Kidney (tissue), 14 donors: ENCODE measurements around the gene SMAD3. TPM values are rescaled to one million over a fixed set of nuclear protein-coding genes. Genes with fewer than 3 reads are reported as not detected.
A peak's percentile ranks its signal among the peaks of the same experiment; 100 is the strongest.
"Not testable (repeated sequence)": the region's sequence is repeated elsewhere in the genome, so short reads cannot be mapped to it uniquely, and the experiment has no call there.

Experiments used
- DNase-seq, 5 donors: peaks; one replicate each; pipeline ENCODE4 v3.0.0-alpha.2; 2013 to 2020
- FAIRE-seq: peaks from 2 replicates; lab custom pipeline; 2012; peaks lifted over from hg19 to GRCh38; lab: Jason Lieb, UNC
- H3K27ac ChIP-seq, 2 donors: one replicate each; pipeline ENCODE4 v1.7.0; 2013; ENCODE audit warnings: low read depth in 2 of 2, low read length in 2 of 2, inconsistent platforms in 1 of 2
- H3K27me3 ChIP-seq: one replicate; pipeline ENCODE4 v1.7.1; 2013; ENCODE audit warnings: low read length, inconsistent platforms; ENCODE audit not compliant: control insufficient read depth, insufficient read depth
- H3K36me3 ChIP-seq, 3 donors: one replicate each; pipeline versions ENCODE4 v1.7.0 to v1.7.1; 2013; ENCODE audit warnings: low read length in 3 of 3, control low read depth in 1 of 3, inconsistent platforms in 1 of 3; ENCODE audit not compliant: insufficient read depth in 3 of 3, control insufficient read depth in 2 of 3
- H3K4me1 ChIP-seq, 3 donors: one replicate each; pipeline versions ENCODE4 v1.7.0 to v1.7.1; 2013; ENCODE audit warnings: low read length in 3 of 3, inconsistent platforms in 1 of 3, low read depth in 1 of 3; ENCODE audit not compliant: control insufficient read depth in 2 of 3, insufficient read depth in 2 of 3
- H3K4me3 ChIP-seq, 3 donors: one replicate each; pipeline versions ENCODE4 v1.7.0 to v1.8.1; 2013; ENCODE audit warnings: low read length in 3 of 3, control low read depth in 1 of 3, inconsistent platforms in 1 of 3
- H3K9ac ChIP-seq, 3 donors: one replicate each; pipeline versions ENCODE4 v1.7.0 to v1.7.1; 2013; ENCODE audit warnings: low read length in 3 of 3, control low read depth in 1 of 3, inconsistent platforms in 1 of 3
- H3K9me3 ChIP-seq, 3 donors: one replicate each; pipeline versions ENCODE4 v1.7.0 to v1.7.1; 2013; ENCODE audit warnings: low read length in 3 of 3, control low read depth in 1 of 3, inconsistent platforms in 1 of 3; ENCODE audit not compliant: control insufficient read depth in 2 of 3, insufficient read depth in 1 of 3
- intact Hi-C: fragments of 100-400 bp; cut with DNase I; formaldehyde crosslinking; loops from one replicate; pipeline ENCODE4 v1.11.1; 2022
- polyA plus RNA-seq: library from polyadenylated mRNA; stranded (reverse); fragments of 350-450 nt; fragmentation: Illumina TruSeq; extraction: RNeasy Lipid Tissue Mini Kit (QIAGEN cat#74804); gene quantifications from one replicate; pipeline ENCODE4 v1.2.3, GENCODE V29; 2014; ENCODE audit warnings: low read depth, low replicate concordance; ENCODE audit not compliant: insufficient read depth
- total RNA-seq: library from RNA; stranded (reverse); fragmentation: NEBNext Ultra II Directional; extraction: Animal tissue kit (Norgen Biotek cat#: 25700); gene quantifications from one replicate; pipeline ENCODE4 v1.2.1, GENCODE V29; 2021
- TF ChIP-seq, protein P1 (sequence below): IDR thresholded peaks from 3 replicates; pipeline ENCODE4 v1.5.1; 2012; ENCODE audit warnings: mild to moderate bottlenecking, moderate library complexity, borderline replicate concordance; ENCODE audit not compliant: insufficient read depth; ENCODE audit errors: extremely low read depth
- donor health status: control.
- donor health status: control.
- donor health status: control.
- donor health status: control.
- donor health status: control.
- donor health status: DM: yes; HTN: yes; CAD: no.
- donor health status: Normal renal cell carcinoma (clear cell type).

Gene SMAD3
- total and polyA plus RNA-seq, 2 donors from 2014 or later, result 10.1 to 58.2 TPM

DNA sequence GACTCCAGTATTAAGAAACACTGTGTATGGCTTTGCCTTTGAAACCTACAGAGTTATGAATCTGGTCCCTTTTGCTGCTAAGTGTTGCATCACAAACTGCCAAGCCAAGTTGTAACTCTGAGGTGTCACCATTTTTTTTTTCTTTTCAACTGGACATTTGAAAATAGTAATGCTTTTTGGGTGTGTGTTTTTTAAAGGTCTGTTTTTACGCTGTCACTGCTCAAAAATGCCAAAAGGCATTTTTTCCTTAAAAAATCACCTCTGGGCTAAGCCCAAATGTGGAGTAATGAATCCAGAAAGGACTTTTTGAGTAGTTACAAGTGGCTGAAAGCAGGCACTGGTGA, 9.5 kb downstream of the SMAD3 start:
- TF ChIP-seq, protein P1, sequence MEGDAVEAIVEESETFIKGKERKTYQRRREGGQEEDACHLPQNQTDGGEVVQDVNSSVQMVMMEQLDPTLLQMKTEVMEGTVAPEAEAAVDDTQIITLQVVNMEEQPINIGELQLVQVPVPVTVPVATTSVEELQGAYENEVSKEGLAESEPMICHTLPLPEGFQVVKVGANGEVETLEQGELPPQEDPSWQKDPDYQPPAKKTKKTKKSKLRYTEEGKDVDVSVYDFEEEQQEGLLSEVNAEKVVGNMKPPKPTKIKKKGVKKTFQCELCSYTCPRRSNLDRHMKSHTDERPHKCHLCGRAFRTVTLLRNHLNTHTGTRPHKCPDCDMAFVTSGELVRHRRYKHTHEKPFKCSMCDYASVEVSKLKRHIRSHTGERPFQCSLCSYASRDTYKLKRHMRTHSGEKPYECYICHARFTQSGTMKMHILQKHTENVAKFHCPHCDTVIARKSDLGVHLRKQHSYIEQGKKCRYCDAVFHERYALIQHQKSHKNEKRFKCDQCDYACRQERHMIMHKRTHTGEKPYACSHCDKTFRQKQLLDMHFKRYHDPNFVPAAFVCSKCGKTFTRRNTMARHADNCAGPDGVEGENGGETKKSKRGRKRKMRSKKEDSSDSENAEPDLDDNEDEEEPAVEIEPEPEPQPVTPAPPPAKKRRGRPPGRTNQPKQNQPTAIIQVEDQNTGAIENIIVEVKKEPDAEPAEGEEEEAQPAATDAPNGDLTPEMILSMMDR, result no peak
- no peak for DNase-seq
- no peaks in the 10 kb centered on the region for H3K9me3 ChIP-seq
- peaks cover 0 to 57% (median 29%) of the 10 kb centered on the region in 3 donors for H3K4me1 ChIP-seq
- intact Hi-C loops, result no loop called here
- H3K4me3 ChIP-seq, result no peak overlapping the region
- peaks cover 0 to 10% (median 0%) of the 10 kb centered on the region in 3 donors for H3K36me3 ChIP-seq
- no peak overlapping the region for H3K9ac ChIP-seq
- FAIRE-seq, result no peak
- no peak overlapping the region for H3K27ac ChIP-seq
- no peaks in the 10 kb centered on the region for H3K27me3 ChIP-seq

DNA sequence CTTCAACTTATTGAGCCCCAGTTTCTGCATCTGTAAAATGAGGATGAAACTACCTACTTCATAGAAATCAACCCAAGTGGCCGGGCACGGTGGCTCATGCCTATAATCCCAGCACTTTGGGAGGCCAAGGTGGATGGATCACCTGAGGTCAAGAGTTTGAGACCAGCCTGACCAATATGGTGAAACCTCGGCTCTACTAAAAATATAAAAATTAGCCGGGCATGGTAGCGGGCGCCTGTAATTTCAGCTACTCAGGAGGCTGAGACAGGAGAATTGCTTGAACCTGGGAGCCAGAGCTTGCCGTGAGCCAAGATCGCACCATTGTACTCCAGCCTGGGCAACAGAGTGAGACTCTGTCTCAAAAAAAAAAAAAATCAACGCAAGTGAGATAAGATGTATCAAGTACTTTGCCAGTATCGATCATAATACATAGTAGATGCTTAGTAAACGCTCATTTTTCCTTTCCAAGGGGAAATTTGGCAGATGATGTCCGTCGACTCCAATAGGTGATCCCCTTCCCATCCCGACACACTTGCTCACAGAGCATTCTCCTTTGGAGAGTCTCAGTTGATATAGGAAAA, 10.2 kb downstream of the SMAD3 start:
- H3K9me3 ChIP-seq, FAIRE-seq, intact Hi-C loops, H3K9ac ChIP-seq, H3K27me3 ChIP-seq, H3K27ac ChIP-seq, DNase-seq, H3K4me3 ChIP-seq, H3K36me3 ChIP-seq: not testable (repeated sequence)
- H3K4me1 ChIP-seq, result peaks cover 0 to 58% (median 33%) of the 10 kb centered on the region in 3 donors

DNA sequence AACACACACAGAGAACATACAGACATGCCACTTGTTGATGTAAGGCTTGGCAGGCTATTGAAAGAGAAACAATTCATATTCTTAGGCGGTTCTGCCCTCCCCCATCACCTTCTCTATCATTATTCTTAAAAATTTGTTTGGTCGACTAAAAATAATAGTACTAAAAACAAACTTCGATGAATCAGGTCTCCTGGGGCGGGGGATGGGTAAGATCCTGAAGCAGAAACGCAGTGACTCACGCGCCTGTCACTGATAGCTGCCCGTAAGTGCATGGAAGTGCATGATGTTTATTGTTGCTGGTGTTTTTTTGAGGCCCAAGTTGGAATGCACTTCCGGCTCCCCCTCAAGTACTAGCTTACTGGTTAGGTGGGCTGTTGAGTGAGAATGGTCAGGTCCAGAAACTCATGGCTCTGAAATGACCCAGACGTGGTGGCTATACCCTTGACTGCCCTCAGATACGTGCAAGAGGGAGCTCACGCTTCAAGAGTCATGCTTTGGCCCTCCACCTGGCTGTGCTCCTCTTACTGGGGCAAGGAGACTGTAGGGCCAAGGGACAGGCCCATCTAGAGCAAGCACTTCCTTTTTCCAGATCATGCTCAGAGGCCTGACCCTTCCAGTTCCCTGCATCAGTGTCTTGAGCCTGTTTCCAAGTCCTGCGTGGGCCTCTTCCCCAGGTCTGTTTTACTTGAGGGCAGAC, 10.9 kb downstream of the SMAD3 start:
- Histone ChIP-seq H3K36me3 (peaks cover 0 to 4% (median 0%) of the 10 kb centered on the region in 3 donors), H3K4me3 (no peak overlapping the region), H3K4me1 (peaks cover 0 to 58% (median 40%) of the 10 kb centered on the region in 3 donors), H3K27me3 (no peaks in the 10 kb centered on the region), H3K9me3 (no peaks in the 10 kb centered on the region), H3K9ac (no peak overlapping the region), H3K27ac (no peak overlapping the region)
- intact Hi-C loops, result no loop called here
- DNase-seq (peak in 1 of 5 donors; percentile 77), FAIRE-seq (no peak)
- TF ChIP-seq, protein P1, result no peak

DNA sequence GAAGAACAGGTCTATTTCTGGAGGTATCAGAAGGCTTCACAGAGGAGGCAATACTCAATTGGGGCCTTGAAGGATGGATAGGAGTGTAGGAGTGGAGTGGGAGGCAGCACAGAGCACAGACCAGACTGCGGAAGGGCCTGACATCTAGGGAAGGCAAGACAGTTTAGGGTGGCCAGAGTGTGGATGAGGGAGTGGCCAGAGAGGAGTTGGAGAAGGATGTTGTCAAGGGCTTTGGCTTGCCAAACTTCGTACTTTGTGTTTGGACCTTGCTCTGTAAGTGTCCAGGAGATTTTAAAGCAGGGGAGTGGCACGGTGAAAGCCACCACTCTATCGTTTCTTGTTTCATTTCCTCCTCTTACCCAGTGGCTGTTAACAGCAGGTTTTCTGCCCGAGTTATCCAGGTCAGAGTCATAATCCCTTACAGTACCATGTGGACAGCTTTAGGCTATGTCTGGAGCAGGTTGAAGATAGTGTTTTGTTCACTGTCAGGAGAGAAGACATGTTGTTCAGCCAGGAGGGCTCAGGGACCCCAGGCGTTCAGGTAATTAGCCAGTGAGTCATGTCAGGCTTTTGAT, 12.3 kb downstream of the SMAD3 start:
- peaks cover 0 to 65% (median 44%) of the 10 kb centered on the region in 3 donors for H3K4me1 ChIP-seq
- FAIRE-seq, result no peak
- DNase-seq, result no peak
- no peaks in the 10 kb centered on the region for H3K27me3 ChIP-seq
- TF ChIP-seq, protein P1, result no peak
- H3K27ac ChIP-seq, result no peak overlapping the region
- no peak overlapping the region for H3K4me3 ChIP-seq
- H3K36me3 ChIP-seq, result peaks cover 0 to 4% (median 0%) of the 10 kb centered on the region in 3 donors
- no peaks in the 10 kb centered on the region for H3K9me3 ChIP-seq
- intact Hi-C loops, result no loop called here
- no peak overlapping the region for H3K9ac ChIP-seq
